ENCODE measurements around the gene LHPP.

The LHPP gene

GRCh38 chr10:124651402-124651891, 189.8 kb downstream of the LHPP start (continued):
- TF ChIP-seq POU6F1 (CRISPR knock-in tag; IDR thresholded peaks at IDR 0.05; ENCODE audit: borderline replicate concordance, low read depth) (no peak), ESRRG (CRISPR knock-in tag; IDR thresholded peaks at IDR 0.05) (no peak)

- no peak for ATAC-seq
- TF ChIP-seq POU6F1 (CRISPR knock-in tag; IDR thresholded peaks at IDR 0.05; ENCODE audit: borderline replicate concordance, low read depth) (no peak), PATZ1 (CRISPR knock-in tag; IDR thresholded peaks at IDR 0.05; ENCODE audit: borderline replicate concordance) (no peak), CREB5 (CRISPR knock-in tag; IDR thresholded peaks at IDR 0.05; ENCODE audit: low read depth) (no peak), ISL1 (CRISPR knock-in tag; IDR thresholded peaks at IDR 0.05) (no peak), GLIS3 (CRISPR knock-in tag; IDR thresholded peaks at IDR 0.05) (no peak), RARB (CRISPR knock-in tag; IDR thresholded peaks at IDR 0.05) (no peak), ZNF565 (CRISPR knock-in tag; conservative IDR thresholded peaks at IDR 0.05; ENCODE audit: low read depth) (no peak), ZC3H10 (CRISPR knock-in tag; IDR thresholded peaks at IDR 0.05) (no peak), TCF4 (CRISPR knock-in tag; IDR thresholded peaks at IDR 0.05; ENCODE audit: borderline replicate concordance) (no peak), CSDC2 (CRISPR knock-in tag; IDR thresholded peaks at IDR 0.05) (no peak), ESRRG (CRISPR knock-in tag; IDR thresholded peaks at IDR 0.05) (no peak), PPARA (CRISPR knock-in tag; IDR thresholded peaks at IDR 0.05; ENCODE audit: borderline replicate concordance) (no peak), BACH2 (CRISPR knock-in tag; IDR thresholded peaks at IDR 0.05; ENCODE audit: borderline replicate concordance) (no peak), SNAI2 (CRISPR knock-in tag; IDR thresholded peaks at IDR 0.05) (no peak), OSR1 (CRISPR knock-in tag; IDR thresholded peaks at IDR 0.05) (no peak), ZNF8 (CRISPR knock-in tag; IDR thresholded peaks at IDR 0.05) (no peak), TOX (CRISPR knock-in tag; IDR thresholded peaks at IDR 0.05; ENCODE audit: borderline replicate concordance) (no peak), TSHZ2 (CRISPR knock-in tag; IDR thresholded peaks at IDR 0.05) (no peak), ZFP30 (CRISPR knock-in tag; IDR thresholded peaks at IDR 0.05) (no peak)
These were observed 190.6 kb downstream of the LHPP start for GRCh38 chr10:124652200-124652599.

- no peak for TF ChIP-seq CSRNP3 (CRISPR knock-in tag; IDR thresholded peaks at IDR 0.05)
- no peak for TF ChIP-seq CREB5 (CRISPR knock-in tag; IDR thresholded peaks at IDR 0.05; ENCODE audit: low read depth)
- no peak for TF ChIP-seq TCF4 (CRISPR knock-in tag; IDR thresholded peaks at IDR 0.05; ENCODE audit: borderline replicate concordance)
- TF ChIP-seq PPARA (CRISPR knock-in tag; IDR thresholded peaks at IDR 0.05; ENCODE audit: borderline replicate concordance) = no peak
- no peak for TF ChIP-seq ZFP3 (CRISPR knock-in tag; IDR thresholded peaks at IDR 0.05)
- no peak for TF ChIP-seq RARB (CRISPR knock-in tag; IDR thresholded peaks at IDR 0.05)
- no peak for TF ChIP-seq ARNTL (CRISPR knock-in tag; IDR thresholded peaks at IDR 0.05; ENCODE audit: borderline replicate concordance, low read depth)
- no peak for TF ChIP-seq ZNF8 (CRISPR knock-in tag; IDR thresholded peaks at IDR 0.05)
- TF ChIP-seq ISL1 (CRISPR knock-in tag; IDR thresholded peaks at IDR 0.05) = no peak
- TF ChIP-seq GLIS3 (CRISPR knock-in tag; IDR thresholded peaks at IDR 0.05) = no peak
- TF ChIP-seq ESRRG (CRISPR knock-in tag; IDR thresholded peaks at IDR 0.05) = no peak
- TF ChIP-seq ZC3H10 (CRISPR knock-in tag; IDR thresholded peaks at IDR 0.05) = no peak
- TF ChIP-seq POU6F1 (CRISPR knock-in tag; IDR thresholded peaks at IDR 0.05; ENCODE audit: borderline replicate concordance, low read depth) = no peak
- no peak for TF ChIP-seq CSDC2 (CRISPR knock-in tag; IDR thresholded peaks at IDR 0.05)
- ATAC-seq = no peak
These were observed 191.1 kb downstream of the LHPP start for GRCh38 chr10:124652701-124653100.

Measured in SK-N-SH treated with all-trans-retinoic acid at 6 μM for 48 hours (cell line).